GM18858 (cell line): ENCODE data around the gene DHRSX.
"Not testable (repeated sequence)": the region's sequence is repeated elsewhere in the genome, so short reads cannot be mapped to it uniquely, and the experiment has no call there.

ENCODE experiments used
- ATAC-seq: cut with Tn5 transposase; IDR thresholded peaks from one replicate; pipeline ENCODE4 v1.9.1; 2021; ENCODE audit not compliant: unreplicated experiment

Gene DHRSX

GRCh38 chrX:2500091-2500802 is 529 bp downstream of the DHRSX start:
- ATAC-seq: no peak

DNA sequence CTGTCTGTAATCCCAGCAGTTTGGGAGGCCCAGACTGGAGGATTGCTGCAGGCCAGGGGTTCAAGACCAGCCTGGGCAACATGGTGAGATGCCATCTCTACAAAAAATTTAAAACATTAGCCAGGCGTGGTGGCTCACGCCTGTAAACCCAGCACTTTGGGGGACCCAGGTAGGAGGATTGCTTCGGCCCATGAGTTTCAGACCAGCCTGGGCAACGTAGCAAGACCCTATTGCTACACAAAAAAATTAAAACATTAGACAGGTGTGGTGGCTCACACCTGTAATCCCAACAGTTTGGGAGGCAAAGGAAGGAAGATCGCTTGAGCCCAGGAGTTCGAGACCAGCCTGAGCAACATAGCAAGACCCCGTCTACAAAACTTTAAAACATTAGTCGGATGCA is 1.3 kb downstream of the DHRSX start:
- ATAC-seq: no peak

DNA sequence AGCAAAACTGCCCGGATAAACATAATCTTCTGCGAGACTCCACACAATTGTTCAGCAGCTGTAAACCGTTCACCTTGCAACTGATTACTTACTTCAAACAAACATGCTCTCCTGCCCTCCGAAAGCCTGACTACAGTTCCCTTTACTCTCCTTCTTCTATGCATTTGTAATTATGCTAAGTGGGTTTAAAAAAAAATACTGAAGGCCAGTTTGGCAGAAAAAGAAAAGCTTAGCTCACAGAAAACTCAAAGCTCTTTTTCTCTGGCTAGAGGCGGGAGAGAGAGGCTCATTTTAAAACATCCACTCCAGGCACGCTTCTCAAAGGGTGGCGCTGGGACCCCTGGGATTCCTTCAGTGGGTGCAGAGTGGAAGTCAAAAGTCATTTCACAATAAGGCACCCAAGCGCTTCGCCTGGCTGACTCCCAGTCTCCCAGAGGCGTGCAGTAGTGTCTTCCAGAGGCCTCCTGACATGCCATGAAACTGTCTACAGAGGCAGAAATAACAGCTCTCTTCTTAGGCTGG is 1.9 kb downstream of the DHRSX start:
- no peak for ATAC-seq

- ATAC-seq: no peak
These were observed 2.6 kb downstream of the DHRSX start for GRCh38 chrX:2497961-2498780.

DNA sequence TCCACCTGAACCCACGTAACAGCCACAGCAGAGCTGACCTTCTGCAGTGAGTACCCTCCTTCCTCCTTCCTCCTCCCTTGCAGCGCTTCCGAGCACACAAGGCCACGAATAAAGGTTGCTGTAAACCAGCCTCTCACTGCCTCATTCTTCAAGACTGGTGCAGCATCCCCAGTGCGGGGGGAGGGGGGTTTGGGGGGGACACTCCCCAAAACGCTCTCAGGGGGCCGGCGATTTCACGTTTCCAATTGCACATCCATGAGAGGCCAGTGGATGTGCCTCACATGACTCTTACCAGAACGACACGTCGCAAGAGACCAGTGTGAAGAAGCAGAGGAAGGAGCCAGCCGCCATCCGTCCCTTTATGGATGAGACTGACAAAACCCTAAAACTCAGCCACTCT is 5.2 kb downstream of the DHRSX start:
- no peak for ATAC-seq

DNA sequence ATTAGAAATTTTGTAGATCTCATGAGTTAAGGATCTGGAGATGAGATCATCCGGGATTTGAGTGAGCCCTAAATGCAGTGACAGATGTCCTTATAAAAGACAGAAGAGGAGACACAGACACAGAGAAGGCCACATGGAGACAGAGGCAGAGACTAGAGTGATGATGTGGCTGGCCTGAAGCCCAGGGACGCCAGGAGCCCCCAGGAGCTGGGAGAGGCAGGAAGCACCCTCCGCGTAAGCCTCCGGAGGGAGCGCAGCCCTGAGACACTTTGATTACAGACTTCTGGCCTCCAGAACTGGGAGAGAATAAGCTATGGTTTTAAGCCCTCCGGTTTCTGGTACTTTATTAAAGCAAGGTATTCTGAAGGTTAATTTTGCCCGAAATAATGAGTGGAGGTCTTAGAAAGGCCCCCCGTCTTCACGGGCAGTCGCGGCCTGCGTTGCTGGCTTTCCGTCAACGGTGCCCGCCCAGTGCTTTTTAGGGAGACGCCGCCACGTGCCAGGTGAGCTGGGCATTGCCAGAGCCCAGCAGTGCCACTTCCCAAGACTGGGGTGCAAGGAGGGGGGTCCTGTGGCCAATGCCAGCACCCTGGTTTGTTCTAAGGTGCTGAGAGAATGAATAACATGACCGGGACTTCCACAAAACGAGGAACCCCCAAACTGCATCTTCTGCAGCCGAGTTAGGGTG is 8.1 kb downstream of the DHRSX start:
- no peak for ATAC-seq

- no peak for ATAC-seq
These were observed 10.1 kb downstream of the DHRSX start for GRCh38 chrX:2490634-2491033.

- ATAC-seq: no peak
These were observed 11.0 kb downstream of the DHRSX start for GRCh38 chrX:2489446-2490445.

DNA sequence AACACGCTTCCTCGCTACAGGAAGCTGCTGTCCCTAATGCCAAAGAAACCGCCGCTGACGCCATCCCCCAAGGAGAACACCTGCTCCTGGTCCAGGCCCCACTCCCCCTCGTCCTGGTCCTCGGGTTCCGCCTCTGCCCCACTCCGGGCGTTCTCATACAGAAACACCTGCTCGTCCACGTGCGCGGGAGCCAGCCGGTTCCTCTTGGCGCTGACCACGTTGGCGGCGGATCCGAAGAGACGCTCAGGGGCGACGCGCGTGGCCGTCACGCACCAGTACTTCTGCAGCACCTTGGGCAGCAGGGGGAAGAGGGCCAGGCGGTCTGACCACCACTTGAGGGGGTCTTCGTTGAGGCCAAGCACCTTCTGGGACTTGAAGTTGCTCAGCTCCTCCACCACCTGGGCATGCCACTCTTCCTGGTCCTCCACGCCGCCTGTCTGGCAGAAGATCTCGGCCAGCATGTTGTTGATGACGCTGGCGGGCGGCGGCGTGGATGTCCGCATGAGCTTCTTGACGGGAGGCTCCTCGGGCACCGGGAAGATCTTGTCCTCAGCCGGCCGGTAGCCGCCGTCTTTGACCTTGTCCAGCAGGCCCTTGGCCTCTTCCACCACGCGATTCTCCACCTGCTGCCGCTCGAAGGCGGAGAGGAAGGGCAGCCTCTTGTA is 12.0 kb downstream of the DHRSX start:
- no peak for ATAC-seq

DNA sequence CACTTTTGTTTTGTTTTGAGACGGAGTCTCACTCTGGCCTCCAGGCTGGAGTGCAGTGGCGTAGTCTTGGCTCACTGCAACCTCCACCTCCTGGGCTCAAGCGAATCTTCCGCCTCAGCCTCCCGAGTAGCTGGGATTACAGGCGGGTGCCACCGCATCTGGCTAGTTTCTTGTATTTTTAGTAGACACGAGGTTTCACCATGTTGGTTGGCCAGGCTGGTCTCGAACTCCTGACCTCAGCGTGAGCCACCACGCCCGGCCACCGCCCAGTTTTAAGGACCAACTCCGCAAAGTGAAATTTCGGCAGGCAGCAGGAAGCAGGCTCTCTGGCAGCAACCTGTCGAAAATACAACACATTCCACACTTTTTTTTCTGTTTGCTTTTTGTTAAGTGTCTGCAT is 13.4 kb downstream of the DHRSX start:
- no peak for ATAC-seq

- ATAC-seq: no peak
These were observed 14.2 kb downstream of the DHRSX start for GRCh38 chrX:2486476-2487133.

- no peak for ATAC-seq
These were observed 14.9 kb downstream of the DHRSX start for GRCh38 chrX:2485789-2486345.

- ATAC-seq: no peak
These were observed 15.8 kb downstream of the DHRSX start for GRCh38 chrX:2484721-2485648.

DNA sequence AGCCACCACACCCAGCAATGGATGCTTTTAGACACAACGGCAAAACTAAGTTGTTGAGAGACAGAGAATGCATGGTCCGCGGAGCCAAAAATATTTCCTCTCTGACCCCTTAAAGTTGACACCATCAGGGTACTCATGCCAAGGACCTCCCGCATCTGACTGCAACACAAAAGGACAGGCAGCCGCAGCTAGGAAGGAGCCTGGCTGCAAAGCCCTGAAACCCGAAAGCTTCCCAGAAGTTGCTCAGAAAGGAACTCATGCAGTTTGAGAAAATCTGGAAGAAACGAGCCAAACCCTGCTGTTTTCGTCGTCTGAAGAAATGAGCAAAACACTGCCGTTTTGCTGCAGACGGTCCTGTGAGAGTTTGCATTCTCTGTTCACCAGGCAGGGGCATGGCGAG is 16.5 kb downstream of the DHRSX start:
- ATAC-seq: no peak

DNA sequence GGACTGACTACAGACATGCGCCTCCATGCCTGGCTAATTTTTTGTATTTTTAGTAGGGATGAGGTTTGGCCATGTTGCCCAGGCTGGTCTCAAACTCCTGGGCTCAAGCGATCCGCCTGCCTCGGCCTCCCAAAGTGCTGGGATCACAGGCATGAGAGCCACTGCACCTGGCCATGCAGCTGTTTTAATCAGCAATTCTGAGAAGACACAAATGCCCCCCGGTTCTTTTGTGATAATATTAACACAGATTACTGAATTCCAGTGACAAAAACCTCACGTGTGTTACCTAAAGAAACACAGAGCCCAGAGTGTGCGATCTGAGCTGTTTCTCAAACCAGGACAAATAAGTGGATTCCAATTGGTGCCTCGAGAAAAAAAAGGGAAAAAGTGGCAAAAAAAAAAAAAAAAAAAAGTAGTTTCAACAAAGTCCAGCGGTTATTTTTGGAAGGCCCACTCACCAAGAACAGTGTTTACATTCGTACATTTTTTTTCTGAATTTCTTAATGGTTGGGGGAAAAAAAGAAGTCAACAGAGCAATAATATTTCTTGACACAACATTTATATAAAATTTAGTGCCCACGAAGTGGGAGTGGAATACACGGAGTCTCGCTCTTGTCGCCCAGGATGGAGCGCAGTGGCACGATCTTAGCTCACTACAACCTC is 17.2 kb downstream of the DHRSX start:
- ATAC-seq: no peak

- ATAC-seq: not testable (repeated sequence)
These were observed 19.2 kb downstream of the DHRSX start for GRCh38 chrX:2481597-2481996.

DNA sequence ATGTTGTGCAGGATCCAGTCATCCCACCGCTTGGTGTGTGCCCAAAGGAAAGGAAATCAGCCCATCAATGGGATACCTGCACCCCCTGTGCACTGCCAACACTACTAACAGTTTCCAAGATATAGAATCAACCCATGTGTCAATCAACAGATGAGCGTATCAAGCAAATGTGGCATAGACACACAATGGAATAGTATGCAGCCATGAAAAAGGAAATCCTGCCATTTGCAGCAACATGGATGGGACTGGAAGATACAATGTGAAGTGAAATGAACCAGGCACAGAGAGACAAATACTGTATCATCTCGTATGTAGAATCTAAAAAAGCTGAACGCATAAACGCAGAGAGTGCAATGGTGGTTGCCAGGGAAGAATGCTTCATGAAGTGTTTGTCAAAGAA is 20.8 kb downstream of the DHRSX start:
- ATAC-seq: not testable (repeated sequence)

DNA sequence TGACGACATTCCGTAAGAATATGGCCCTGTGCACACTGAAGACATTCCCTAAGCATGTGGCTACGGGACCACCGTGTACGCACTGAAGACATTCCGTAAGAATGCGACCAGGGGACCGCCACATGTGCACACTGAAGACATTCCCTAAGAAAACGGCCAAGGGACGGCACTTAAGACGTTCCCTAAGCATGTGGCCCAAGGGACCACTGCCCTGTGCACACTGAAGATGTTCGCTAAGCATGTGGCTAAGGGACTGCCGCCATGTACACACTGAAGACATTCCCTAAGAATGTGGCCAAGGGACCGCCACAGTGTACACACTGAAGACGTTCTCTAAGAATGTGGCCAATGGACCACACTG is 21.4 kb downstream of the DHRSX start:
- ATAC-seq: no peak
